Measurements from ENCODE around the gene ENC1.

GRCh38 chr5:74596927-74597326 is 43.6 kb downstream of the ENC1 start:
- TF ChIP-seq POLR2A (IDR thresholded peaks at IDR 0.05; ENCODE audit: low read depth, low read length) = no peak
- no peak for TF ChIP-seq CTCF (conservative IDR thresholded peaks at IDR 0.05; ENCODE audit: low read depth, low read length)

All from IMR-90 (cell line).